Activated CD4-positive, alpha-beta T cell treated with anti-CD3 and anti-CD28 coated beads for 4 hours (primary cell): ENCODE data around the gene NIPAL4.
"Not testable (repeated sequence)": the region's sequence is repeated elsewhere in the genome, so short reads cannot be mapped to it uniquely, and the experiment has no call there.

ENCODE experiments used
- DNase-seq, 2 donors: peaks; one replicate each; pipeline ENCODE4 v3.0.0-alpha.2; 2020

NIPAL4 gene

DNA sequence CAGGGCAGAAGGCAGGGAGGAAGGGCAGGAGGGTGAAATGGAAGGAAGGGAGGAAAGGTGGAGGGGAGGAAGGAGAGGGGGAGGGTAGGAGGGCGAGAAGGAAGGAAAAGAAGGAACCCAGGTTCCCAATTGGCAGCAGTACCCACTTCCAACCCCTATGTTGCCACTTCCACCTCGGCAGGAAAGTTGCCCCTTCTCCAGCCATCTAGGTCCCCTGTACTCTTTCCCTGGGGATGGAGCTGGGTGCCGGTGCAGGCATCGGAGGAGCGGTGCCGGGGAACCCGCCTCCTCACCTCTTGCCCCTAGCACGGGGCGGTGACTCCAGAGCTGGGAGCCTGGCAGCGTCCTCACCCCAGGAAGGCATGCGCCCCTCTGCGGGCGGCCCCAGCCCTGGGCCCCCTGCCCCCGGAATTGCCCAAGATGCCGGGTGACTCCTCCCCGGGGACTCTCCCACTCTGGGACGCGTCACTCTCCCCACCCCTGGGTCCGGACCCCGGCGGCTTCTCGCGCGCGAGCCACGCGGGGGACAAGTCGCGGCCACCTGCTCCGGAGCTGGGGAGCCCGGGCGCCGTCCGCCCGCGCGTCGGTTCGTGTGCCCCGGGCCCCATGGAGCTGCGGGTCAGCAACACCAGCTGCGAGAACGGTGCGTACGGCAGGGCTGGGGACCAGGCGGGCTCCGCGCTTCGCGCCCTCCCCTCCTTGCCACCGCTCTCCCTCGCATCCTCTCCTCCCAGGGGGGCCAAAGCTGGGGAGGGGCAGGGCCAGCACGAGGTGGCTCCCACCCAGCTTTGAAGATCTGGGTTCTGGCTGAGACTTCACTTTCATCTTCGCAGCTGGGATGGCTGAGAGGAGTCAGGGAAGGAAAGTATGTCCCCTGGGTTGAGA, at the start of gene NIPAL4:
NIPAL4 (plus strand) TSS at position 499 of the 885 bp plus-strand sequence; CDS start at position 607, 108 bp downstream.
- DNase-seq = peak; percentile 45 to 50

DNA sequence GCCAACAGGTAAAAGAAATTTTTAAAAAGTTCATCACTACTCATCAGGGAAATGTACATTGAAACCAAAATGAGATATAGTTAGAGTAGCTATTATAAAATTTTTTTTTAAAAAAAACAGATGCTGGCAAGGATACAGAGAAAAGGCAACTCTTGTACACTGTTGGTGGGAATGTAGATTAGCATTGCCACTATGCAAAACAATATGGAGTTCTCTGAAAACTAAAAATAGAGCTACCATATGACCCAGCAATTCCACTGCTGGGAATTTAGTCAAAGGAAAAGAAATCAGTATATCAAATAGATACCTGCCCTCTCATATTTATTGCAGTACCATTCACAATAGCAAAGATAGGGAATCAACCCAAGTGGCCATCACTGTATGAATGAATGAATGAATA, 44.2 kb upstream of the NIPAL4 start:
- no peak for DNase-seq

GRCh38 chr5:157419521-157419920, 40.5 kb upstream of the NIPAL4 start:
- not testable (repeated sequence) for DNase-seq

DNA sequence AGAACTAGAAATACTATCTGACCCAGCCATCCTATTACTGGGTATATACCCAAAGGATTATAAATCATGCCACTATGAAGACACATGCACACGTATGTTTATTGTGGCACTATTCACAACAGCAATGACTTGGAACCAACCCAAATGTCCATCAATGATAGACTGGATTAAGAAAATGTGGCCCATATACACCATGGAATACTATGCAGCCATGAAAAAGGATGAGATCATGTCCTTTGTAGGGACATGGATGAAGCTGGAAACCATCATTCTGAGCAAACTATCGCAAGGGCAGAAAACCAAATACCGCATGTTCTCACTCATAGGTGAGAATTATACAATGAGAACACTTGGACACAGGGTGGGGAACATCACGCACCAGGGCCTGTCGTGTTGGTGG, 30.1 kb upstream of the NIPAL4 start:
- not testable (repeated sequence) for DNase-seq

GRCh38 chr5:157431544-157432200, 28.3 kb upstream of the NIPAL4 start:
- DNase-seq = peak; percentile 17 to 38

DNA sequence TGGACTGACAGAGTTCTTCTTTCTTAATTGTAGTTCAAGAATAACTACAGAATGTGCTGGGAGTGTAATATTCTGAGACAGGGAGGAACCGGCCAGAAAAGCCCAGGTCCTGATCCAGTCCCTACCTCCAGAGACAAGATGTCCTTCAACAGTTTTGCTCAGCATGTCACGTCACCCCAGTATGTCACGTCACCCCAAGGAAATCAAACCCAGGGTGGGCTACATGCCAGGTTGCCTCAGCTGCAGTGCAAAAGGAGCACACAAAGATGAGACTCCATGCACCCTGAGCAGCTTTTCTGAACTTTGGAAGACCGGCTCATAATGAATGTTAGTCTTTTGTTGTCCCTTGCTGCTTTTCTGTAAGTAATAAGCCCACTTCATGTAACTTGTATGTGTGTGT, 25.9 kb upstream of the NIPAL4 start:
- no peak for DNase-seq

GRCh38 chr5:157443041-157443549, 16.9 kb upstream of the NIPAL4 start:
- no peak for DNase-seq

DNA sequence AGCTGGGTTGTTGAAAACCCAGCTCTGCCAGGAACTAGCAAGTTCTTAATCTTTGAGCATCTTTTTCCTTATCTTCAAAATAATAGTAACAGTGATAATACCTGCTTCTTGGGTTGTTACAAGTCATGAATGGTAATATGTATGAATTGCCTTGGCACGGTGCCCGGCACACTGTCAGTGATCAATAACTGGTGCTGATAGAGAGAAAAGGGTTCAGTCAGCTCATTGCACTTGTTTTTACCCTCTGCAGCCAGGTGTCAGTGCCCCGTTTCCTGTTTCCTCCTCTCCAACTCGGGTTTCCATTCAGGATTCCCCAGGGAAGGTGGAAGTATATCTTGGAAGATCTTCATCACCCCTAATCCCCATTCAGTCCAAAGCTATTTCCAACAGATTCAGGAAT, 15.8 kb upstream of the NIPAL4 start:
- DNase-seq = no peak

GRCh38 chr5:157445745-157446411, 14.1 kb upstream of the NIPAL4 start:
- no peak for DNase-seq

- no peak for DNase-seq
These were observed 13.5 kb upstream of the NIPAL4 start for GRCh38 chr5:157446412-157446935.

GRCh38 chr5:157447201-157447637, 12.8 kb upstream of the NIPAL4 start:
- DNase-seq = no peak

GRCh38 chr5:157449011-157449723, 10.8 kb upstream of the NIPAL4 start:
- no peak for DNase-seq

- DNase-seq = no peak
These were observed 10.0 kb upstream of the NIPAL4 start for GRCh38 chr5:157450024-157450423.

DNA sequence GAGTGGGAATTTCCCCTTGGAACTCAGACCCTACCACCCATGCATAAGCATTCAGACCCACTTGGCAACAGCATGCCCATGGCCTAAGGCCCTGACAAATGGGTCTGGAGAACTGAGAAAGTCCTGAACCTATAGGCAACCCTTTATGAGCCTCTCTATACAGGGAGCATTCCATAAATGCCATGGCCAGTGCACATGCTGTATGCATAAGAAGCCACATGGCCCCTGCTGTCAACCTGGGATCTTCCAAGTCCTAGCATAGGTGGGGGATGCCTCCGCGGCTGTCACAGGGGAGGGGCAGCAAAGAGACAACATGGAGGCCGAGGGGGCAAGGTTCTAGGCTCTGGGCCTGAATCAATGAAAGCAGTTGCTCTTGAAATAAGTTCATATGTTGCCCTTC, 8.2 kb upstream of the NIPAL4 start:
- DNase-seq = no peak

GRCh38 chr5:157454273-157454672, 5.7 kb upstream of the NIPAL4 start:
- DNase-seq = no peak

- no peak for DNase-seq
These were observed 5.0 kb upstream of the NIPAL4 start for GRCh38 chr5:157455057-157455456.

- DNase-seq = no peak
These were observed 3.7 kb upstream of the NIPAL4 start for GRCh38 chr5:157456301-157456700.

GRCh38 chr5:157457391-157457790, 2.6 kb upstream of the NIPAL4 start:
- DNase-seq = no peak

DNA sequence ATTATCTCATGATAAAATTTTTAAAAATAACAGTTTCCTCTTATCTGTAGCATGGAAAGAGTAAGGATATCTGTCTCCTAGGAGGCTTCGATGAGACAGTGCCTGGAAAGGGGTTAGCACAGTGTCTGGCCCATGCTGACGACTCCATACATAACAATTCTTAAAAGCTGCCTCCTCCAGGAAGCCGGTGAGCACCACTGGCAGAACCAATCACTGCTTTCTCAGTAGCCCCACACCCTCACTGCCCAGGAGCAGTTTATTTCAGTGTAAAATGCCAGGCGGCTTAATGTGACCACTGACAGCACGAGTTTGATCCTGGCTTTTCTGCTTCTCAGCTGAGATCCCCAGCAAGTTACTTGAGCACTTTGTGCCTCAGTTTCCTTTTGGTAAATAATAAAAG, 1.2 kb upstream of the NIPAL4 start:
- no peak for DNase-seq

DNA sequence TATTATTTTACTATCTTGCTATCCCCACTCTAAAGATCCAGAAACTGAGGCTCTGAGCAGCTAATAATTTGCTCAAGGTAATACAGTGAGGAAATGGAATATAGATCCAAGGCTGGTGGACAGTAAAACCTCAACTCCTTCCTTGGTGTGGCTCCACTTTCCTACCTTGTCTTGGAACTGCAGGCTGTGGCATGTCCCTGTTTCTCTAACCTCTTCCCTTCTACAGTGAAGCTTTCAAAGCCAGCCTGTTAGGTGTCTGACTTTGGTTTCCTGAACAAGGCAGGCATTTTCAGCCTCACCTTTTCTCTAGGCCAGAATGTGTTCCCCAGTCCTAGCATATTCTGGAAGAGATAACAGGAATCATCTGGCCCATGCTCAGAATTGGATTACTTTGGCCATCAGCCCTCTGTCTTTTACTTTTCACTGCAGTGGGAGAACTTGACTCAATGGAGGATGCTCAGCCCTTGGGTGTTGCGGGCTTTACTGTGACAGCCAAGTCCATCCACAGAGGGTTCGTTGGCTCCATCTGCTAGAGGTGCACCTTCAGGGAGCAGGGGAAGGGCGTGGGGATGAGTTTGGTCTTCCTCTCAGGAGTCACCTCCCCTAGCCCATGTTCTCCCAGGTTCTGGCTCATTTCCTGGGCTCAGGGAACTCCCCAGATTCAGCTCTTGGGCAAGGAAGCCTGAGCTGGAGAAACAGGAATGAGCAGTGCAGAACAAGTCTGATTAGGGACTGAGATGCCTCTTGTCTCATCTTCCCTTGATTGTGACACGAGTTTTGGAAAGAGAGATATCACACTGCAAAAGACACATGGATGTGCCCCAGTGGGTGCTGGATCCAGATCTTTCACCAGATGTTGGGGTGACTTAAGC, 1.1 kb downstream of the NIPAL4 start:
- DNase-seq = no peak

DNA sequence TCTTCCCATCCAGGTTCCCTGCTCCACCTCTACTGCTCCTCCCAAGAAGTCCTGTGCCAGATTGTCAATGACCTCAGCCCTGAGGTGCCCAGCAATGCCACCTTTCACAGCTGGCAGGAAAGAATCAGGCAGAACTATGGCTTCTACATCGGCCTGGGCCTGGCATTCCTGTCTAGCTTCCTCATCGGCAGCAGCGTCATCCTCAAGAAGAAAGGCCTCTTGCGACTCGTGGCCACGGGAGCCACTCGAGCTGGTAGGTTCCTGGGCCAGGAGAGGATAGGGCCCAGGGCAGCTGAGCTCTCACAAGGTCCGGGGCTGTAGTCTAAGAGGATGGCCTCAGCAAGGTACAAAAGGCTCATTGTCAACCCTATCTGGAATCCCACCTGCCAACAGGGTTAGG, 3.1 kb downstream of the NIPAL4 start:
- no peak for DNase-seq
